Memory B cell (primary cell): ENCODE results near the gene ASIP.
"Not testable (repeated sequence)": the region's sequence is repeated elsewhere in the genome, so short reads cannot be mapped to it uniquely, and the experiment has no call there.

Source experiments
- ATAC-seq: fragments of 150-1000 bp; cut with Tn5 transposase; 2 replicates; pipeline ENCODE4 v1.10.0; 2021; ENCODE audit warnings: low read depth, mild to moderate bottlenecking, moderate library complexity
- DNase-seq, 2 donors: peaks; one replicate each; pipeline ENCODE4 v3.0.0; 2022; ENCODE audit warnings: low spot score in 2 of 2
- H3K27ac Mint-ChIP-seq: one replicate; pipeline ENCODE4 v1.8.0; 2022; ENCODE audit warnings: mild to moderate bottlenecking, moderate library complexity, mixed read lengths
- H3K27me3 Mint-ChIP-seq: one replicate; pipeline ENCODE4 v1.8.0; 2022; ENCODE audit warnings: mixed read lengths
- H3K36me3 Mint-ChIP-seq: one replicate; pipeline ENCODE4 v1.8.0; 2022; ENCODE audit warnings: mild to moderate bottlenecking, mixed read lengths
- H3K4me1 Mint-ChIP-seq: one replicate; pipeline ENCODE4 v1.8.0; 2022; ENCODE audit warnings: mixed read lengths
- H3K4me3 Mint-ChIP-seq: one replicate; pipeline ENCODE4 v1.8.0; 2022; ENCODE audit warnings: mild to moderate bottlenecking, moderate library complexity, mixed read lengths
- H3K9me3 Mint-ChIP-seq: one replicate; pipeline ENCODE4 v1.8.0; 2022; ENCODE audit warnings: mixed read lengths

Gene ASIP, protein sequence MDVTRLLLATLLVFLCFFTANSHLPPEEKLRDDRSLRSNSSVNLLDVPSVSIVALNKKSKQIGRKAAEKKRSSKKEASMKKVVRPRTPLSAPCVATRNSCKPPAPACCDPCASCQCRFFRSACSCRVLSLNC

DNA sequence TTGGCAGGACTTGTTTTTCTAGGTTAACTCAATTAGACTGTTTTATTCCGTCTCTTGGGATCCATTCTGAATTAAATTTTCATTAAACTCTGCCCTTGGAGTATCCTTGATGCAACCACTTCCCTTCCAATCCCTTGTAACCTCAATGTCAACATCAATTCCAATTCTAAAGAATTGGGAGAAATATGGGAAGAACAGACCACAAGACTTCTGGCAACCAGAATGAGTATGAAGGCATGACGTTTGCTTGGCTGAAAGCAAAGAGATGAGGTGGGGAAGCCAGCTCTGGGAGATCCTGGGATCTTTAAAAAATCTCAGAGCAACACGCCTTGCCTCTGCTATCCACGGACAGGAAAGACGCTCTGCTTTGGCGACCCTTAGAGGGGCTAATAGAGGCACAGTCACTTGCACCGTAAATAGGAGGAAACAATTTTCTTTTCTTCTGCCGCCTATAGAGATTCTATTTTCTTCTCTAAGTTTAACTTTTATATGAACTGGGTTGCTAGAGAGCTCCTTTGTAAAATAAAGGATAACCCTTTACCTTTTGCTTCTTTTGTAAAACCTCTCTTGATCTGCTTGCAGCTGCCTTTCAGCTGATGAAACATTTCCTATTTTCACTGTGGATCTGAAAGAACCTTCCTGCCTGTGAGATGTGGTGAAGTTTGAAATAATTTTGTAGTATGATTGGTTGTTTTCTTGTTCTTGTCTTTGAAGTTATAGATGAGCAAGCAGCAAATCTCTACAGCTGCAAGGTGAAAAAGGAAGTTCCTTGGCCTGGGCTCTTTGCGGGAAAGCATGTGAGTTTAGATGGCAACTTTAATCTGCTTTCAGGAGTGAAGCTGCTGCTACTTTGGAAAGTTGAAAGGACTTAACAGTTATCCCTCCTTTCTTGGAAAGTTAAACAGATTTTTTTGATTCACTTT is at the start of gene ASIP:
TSS of gene ASIP (plus strand) at position 731 of the 923 bp plus-strand sequence. CDS start 18,952 bp downstream, outside the sequence.
- Mint-ChIP-seq H3K9me3 (peaks cover 16% of the 10 kb centered on the region), H3K27me3 (no peaks in the 10 kb centered on the region), H3K36me3 (peaks cover 5% of the 10 kb centered on the region), H3K4me1 (peaks cover 24% of the 10 kb centered on the region), H3K27ac (peak within 1 kb of the TSS; percentile 65), H3K4me3 (peak within 1 kb of the TSS; percentile 56)
- peak; percentile 93 for ATAC-seq
- no peak for DNase-seq

DNA sequence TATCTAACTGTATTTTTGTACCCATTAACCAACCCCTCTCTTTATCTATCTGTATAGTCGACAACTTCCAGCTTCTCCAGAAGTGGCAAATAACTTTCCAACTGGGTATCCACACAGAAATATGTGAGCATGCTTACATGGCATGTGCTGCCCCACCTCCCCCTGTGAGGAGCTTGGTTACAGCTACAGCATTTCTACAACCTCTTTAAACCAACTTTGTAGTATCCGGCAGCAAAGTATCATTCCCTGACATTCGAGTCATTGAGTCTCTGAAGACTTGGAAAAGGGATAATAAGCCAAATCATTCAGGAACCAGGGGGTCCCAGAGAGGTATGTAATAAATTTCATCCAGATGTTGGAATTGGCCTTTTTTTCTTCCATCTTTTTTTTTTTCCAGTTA is 48.2 kb upstream of the ASIP start:
- ATAC-seq (no peak), DNase-seq (no peak)
- H3K4me1 Mint-ChIP-seq = no peaks in the 10 kb centered on the region
- H3K27ac Mint-ChIP-seq = no peak overlapping the region
- peaks cover 11% of the 10 kb centered on the region for H3K27me3 Mint-ChIP-seq
- H3K36me3 Mint-ChIP-seq = no peaks in the 10 kb centered on the region
- no peaks in the 10 kb centered on the region for H3K9me3 Mint-ChIP-seq
- no peak overlapping the region for H3K4me3 Mint-ChIP-seq

DNA sequence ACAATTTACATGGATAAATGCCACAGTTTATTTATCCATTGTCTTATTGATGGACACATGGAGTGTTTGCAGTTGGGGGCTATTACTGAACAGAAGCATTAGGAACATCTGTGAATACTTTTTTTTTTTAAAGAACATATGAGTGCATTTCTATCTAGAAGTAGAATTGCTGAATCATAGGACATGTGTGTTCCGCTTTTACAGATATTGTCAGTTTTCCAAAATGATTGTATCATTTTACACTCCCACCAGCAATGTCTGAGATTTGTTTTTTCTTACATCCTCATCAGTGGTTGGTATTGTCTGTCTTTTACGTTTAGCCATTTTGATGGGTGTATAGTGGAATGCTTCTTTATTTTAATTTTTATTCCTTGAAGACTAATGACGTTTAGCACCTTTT is 42.0 kb upstream of the ASIP start:
- Mint-ChIP-seq H3K9me3 (no peaks in the 10 kb centered on the region), H3K4me3 (no peak overlapping the region), H3K27ac (no peak overlapping the region), H3K4me1 (no peaks in the 10 kb centered on the region), H3K36me3 (no peaks in the 10 kb centered on the region), H3K27me3 (peaks cover 6% of the 10 kb centered on the region)
- ATAC-seq (no peak), DNase-seq (no peak)

DNA sequence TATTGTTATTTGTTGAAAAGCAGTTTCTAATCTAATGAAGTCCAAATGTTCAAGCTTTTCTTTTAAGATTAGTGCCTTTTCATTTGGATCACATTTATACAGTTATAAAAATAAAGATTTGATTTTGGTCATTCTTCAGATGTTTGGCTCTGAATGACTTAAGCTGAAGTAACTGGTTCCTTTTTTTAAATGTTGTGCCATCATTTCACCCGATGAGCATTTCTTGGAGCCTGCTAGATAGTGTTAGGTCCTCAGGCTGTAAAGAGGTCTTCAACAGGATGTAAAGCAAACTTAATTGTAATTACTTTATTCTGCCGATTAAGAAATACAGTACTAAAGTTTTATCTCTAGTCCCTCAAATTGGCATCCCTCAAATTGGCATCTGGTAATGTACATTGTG is 41.2 kb upstream of the ASIP start:
- ATAC-seq (no peak), DNase-seq (no peak)
- peaks cover 6% of the 10 kb centered on the region for H3K27me3 Mint-ChIP-seq
- no peaks in the 10 kb centered on the region for H3K4me1 Mint-ChIP-seq
- no peaks in the 10 kb centered on the region for H3K9me3 Mint-ChIP-seq
- no peak overlapping the region for H3K4me3 Mint-ChIP-seq
- H3K27ac Mint-ChIP-seq = no peak overlapping the region
- no peaks in the 10 kb centered on the region for H3K36me3 Mint-ChIP-seq

DNA sequence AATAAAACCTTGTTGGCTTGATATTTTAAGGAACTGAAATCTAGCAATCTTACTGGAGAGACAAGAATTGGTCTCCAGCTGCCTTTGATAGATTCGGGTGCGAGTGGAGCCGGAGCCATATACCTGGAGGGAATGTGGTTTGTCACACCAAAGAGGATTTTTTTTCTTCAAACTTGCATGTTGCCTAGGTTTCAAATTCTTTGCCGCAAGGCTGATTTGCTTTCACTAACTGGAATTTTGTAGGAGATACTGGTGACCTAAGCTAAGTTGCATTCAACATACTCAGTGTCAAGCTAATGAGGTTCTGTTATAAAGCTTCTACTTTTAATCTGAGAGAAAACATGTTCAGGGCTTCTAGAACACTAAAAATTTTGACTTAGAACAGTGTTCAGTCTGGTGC is 39.7 kb upstream of the ASIP start:
- Mint-ChIP-seq H3K27me3 (peaks cover 4% of the 10 kb centered on the region), H3K27ac (no peak overlapping the region), H3K4me1 (no peaks in the 10 kb centered on the region), H3K9me3 (peaks cover 3% of the 10 kb centered on the region), H3K36me3 (no peaks in the 10 kb centered on the region), H3K4me3 (no peak overlapping the region)
- ATAC-seq = no peak
- no peak for DNase-seq

DNA sequence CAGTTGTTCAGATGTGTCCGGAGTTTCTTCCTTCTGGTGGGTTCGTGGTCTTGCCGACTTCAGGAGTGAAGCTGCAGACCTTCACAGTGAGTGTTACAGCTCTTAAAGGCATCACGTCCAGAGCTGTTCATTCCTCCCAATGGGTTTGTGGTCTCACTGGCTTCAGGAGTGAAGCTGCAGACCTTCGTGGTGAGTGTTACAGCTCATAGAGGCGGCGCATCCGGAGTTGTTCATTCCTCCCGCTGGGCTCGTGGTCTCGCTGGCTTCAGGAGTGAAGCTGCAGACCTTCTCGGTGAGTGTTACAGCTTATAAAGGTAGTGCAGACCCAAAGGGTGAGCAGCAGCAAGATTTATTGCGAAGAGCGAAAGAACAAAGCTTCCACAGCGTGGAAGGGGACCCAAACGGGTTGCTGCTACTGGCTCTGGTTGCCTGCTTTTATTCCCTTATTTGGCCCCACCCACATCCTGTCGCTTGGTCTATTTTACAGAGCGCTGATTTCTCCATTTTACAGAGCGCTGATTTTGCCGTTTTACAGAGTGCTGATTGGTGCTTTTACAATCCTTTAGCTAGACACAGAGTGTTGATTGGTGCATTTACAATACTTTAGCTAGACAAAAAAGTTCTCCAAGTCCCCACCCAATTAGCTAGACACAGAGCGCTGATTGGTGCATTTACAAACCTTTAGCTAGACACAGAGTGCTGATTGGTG is 35.9 kb upstream of the ASIP start:
- ATAC-seq, H3K27me3 Mint-ChIP-seq, H3K36me3 Mint-ChIP-seq, H3K27ac Mint-ChIP-seq, H3K4me1 Mint-ChIP-seq, DNase-seq, H3K9me3 Mint-ChIP-seq: not testable (repeated sequence)
- H3K4me3 Mint-ChIP-seq = peak overlapping the region; percentile 5

DNA sequence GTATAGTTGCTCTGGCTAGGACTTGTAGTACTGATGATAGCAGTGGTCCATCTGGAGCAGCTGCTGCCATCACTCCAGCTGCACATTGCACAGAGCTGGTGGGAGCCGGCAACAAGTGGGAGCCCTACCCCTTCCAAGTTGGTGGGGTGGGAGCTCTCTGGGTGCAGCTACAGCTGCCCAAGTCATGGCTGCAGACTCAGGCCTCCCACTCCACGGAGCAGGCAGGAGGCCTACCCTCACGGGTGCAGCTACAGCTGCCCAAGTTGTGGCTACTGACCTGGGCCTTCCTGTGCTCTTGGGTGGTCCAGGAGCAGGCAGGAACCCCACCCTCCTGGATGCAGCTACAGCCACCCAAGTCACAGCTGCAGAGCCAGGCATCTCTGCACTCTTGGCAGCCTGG is 32.1 kb upstream of the ASIP start:
- DNase-seq (no peak), ATAC-seq (no peak)
- peaks cover 2% of the 10 kb centered on the region for H3K36me3 Mint-ChIP-seq
- peaks cover 2% of the 10 kb centered on the region for H3K27me3 Mint-ChIP-seq
- no peak overlapping the region for H3K27ac Mint-ChIP-seq
- H3K4me3 Mint-ChIP-seq = no peak overlapping the region
- H3K9me3 Mint-ChIP-seq = peaks cover 7% of the 10 kb centered on the region
- H3K4me1 Mint-ChIP-seq = no peaks in the 10 kb centered on the region

DNA sequence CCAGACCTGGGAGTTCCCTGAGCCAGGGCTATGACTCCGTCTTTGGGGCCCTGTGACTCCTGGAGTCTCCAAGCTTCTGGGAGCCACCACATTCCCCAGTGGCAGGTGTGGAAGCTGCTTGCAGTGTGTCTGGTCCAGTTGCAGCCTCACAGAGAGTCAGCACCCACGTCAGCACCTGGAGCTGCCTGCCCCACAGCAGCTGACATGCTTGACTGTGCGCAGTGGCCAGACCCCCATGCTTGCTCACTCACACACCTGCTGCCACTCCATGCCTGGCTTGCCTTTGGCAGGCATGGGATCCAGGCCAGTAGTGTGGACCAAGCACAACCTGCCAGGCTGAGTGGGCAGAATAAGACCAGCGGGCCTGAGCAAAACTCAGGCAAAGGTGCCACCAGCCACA is 31.0 kb upstream of the ASIP start:
- peaks cover 7% of the 10 kb centered on the region for H3K9me3 Mint-ChIP-seq
- H3K27ac Mint-ChIP-seq = no peak overlapping the region
- no peak for DNase-seq
- ATAC-seq = no peak
- H3K27me3 Mint-ChIP-seq = peaks cover 2% of the 10 kb centered on the region
- H3K36me3 Mint-ChIP-seq = peaks cover 2% of the 10 kb centered on the region
- H3K4me1 Mint-ChIP-seq = no peaks in the 10 kb centered on the region
- no peak overlapping the region for H3K4me3 Mint-ChIP-seq

DNA sequence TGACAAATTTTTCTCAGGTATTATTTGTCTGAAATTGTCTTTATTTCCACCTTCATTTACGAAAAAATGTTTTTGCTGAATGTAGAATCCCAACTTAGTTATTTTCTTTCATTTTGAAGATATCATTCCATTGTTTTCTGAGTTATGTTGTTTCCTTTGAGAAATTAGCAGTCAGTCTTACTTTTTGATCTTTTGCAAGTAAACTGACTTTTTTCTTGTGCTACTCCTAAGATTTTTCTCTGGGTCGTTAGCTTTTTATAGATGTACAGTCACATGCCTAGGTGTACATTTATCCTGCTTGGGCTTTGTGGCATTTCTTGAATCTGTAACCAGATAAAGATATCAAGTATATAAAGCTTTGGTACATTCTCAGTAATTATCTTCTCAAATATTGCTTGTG is 29.6 kb upstream of the ASIP start:
- Mint-ChIP-seq H3K9me3 (peaks cover 4% of the 10 kb centered on the region), H3K4me3 (no peak overlapping the region), H3K27me3 (peaks cover 4% of the 10 kb centered on the region), H3K36me3 (peaks cover 2% of the 10 kb centered on the region), H3K4me1 (peaks cover 3% of the 10 kb centered on the region), H3K27ac (no peak overlapping the region)
- DNase-seq (no peak), ATAC-seq (no peak)

DNA sequence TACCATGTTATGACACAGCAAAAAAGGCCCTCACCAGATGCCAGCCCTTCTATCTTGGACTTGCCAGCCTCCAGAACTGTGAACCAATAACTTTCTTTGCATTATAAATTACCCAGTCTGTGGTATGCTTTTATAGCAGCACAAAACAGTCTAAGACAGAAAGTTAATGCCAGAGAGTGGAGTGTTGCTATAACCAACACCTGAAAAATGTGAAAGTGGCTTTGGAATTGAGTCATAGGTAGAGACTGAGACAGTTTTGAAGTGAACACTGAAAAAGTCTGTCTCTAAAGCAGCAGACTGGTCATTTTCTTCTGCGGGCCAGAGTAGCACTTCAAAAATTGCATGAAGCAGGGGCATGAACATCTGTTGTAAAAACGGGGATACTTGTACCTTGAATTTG is 28.0 kb upstream of the ASIP start:
- peaks cover 4% of the 10 kb centered on the region for H3K27me3 Mint-ChIP-seq
- no peak for ATAC-seq

DNA sequence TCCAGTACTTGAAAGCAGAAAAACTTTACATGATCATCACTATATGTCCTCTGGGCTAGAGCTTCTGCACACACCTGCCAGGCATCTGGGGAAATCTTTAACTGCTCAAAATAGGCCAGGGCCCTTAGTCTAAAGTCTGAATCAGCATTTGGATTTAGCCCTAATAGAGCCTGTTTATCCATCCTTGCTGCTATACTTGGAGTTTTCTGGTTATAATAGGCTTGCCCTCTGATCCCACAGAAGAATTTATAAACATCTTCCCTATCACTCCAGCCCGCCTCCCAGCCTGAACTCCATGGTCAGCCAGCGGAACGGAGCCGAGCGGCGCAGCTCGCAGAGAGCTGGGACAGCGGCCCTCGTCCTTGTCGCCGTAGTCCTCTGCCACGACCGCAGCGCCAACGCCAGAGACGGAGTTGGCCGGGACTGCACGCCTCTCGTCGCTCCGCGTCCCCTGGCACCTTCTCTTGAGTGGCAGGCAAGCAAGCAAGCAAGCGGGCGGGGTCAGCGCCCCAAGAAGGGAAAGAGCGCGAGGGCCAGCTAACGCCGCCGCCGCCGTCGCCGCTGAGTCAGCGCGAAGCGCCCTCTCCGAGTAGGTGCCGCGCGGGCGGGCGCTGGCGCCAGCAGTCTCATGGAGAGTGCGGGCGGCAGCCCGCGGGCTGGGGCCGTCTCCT is 25.4 kb upstream of the ASIP start:
- DNase-seq = peak; percentile 23 to 35
- Mint-ChIP-seq H3K4me1 (peaks cover 3% of the 10 kb centered on the region), H3K9me3 (peaks cover 4% of the 10 kb centered on the region), H3K36me3 (peaks cover 2% of the 10 kb centered on the region), H3K27me3 (peaks cover 14% of the 10 kb centered on the region), H3K27ac (no peak overlapping the region), H3K4me3 (peak overlapping the region; percentile 82)
- ATAC-seq = peak; percentile 86

More for the DNA sequence above, 28.0 kb upstream of the ASIP start:
- no peak overlapping the region for H3K4me3 Mint-ChIP-seq
- no peak overlapping the region for H3K27ac Mint-ChIP-seq
- H3K9me3 Mint-ChIP-seq = peaks cover 4% of the 10 kb centered on the region
- H3K36me3 Mint-ChIP-seq = peaks cover 2% of the 10 kb centered on the region
- H3K4me1 Mint-ChIP-seq = peaks cover 3% of the 10 kb centered on the region
- no peak for DNase-seq

DNA sequence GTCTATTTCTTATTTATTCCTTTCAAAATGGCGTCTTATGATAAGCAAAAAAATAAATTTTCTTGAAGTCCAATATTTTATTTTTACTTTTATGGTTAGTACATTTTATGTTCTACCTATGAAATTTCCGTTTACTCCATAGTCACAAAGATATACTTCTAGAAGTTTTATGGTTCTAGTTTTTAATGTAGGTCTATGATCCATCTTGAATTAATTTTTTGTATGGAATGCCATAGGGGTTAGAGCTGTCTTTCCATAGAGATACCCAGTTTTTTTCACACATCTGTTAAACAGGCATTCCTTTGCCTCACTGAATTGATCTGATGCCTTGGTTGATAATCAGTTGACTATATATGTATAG is 24.9 kb upstream of the ASIP start:
- Mint-ChIP-seq H3K4me3 (no peak overlapping the region), H3K4me1 (peaks cover 3% of the 10 kb centered on the region), H3K27me3 (peaks cover 15% of the 10 kb centered on the region), H3K36me3 (peaks cover 2% of the 10 kb centered on the region), H3K27ac (no peak overlapping the region), H3K9me3 (peaks cover 4% of the 10 kb centered on the region)
- ATAC-seq (no peak), DNase-seq (no peak)

DNA sequence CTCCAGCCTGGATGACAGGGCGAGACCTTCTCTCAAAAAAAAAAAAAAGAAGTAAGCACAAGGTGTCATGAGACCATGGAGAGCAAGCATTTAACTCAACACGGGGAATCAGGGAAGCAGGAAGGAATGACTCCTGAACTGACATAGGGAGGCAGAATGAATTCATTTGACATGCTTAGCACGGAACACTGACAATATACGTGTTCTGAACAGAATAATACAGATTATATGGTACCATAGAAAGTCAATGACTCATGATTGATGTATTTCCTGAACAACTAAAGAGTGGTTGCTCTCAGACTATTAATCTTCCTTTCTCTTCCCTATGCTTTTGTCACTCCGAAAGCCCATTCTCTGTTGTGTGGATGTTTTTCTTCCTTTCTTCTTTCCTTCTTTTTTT is 20.7 kb upstream of the ASIP start:
- H3K36me3 Mint-ChIP-seq = no peaks in the 10 kb centered on the region
- ATAC-seq = no peak
- peaks cover 3% of the 10 kb centered on the region for H3K4me1 Mint-ChIP-seq
- no peak overlapping the region for H3K27ac Mint-ChIP-seq
- DNase-seq = no peak
- H3K4me3 Mint-ChIP-seq = no peak overlapping the region
- H3K9me3 Mint-ChIP-seq = no peaks in the 10 kb centered on the region
- H3K27me3 Mint-ChIP-seq = peaks cover 18% of the 10 kb centered on the region

DNA sequence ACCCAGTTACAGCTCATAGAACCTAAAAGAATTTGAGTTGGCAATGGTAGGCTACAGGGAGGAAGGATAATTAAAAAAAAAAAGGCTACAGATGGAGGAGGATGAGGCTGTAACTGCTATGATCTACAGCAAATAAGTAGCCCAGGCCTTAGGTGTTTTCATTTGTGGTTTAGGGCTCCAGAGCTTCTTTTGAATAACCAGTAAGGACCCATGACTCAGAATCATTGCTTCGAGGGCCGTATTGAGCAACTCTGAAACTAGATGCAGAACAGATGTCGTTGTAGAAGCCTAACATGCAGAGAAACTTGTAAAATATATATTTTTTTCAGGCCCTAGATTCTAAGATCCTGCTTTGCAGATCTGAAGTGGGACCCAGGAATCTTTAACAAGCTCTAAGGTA is 19.0 kb upstream of the ASIP start:
- no peaks in the 10 kb centered on the region for H3K36me3 Mint-ChIP-seq
- DNase-seq = no peak
- no peaks in the 10 kb centered on the region for H3K4me1 Mint-ChIP-seq
- H3K9me3 Mint-ChIP-seq = no peaks in the 10 kb centered on the region
- no peak for ATAC-seq
- no peak overlapping the region for H3K4me3 Mint-ChIP-seq
- peaks cover 14% of the 10 kb centered on the region for H3K27me3 Mint-ChIP-seq
- no peak overlapping the region for H3K27ac Mint-ChIP-seq
